ENCODE measurements around the gene ATP9B.

DNA sequence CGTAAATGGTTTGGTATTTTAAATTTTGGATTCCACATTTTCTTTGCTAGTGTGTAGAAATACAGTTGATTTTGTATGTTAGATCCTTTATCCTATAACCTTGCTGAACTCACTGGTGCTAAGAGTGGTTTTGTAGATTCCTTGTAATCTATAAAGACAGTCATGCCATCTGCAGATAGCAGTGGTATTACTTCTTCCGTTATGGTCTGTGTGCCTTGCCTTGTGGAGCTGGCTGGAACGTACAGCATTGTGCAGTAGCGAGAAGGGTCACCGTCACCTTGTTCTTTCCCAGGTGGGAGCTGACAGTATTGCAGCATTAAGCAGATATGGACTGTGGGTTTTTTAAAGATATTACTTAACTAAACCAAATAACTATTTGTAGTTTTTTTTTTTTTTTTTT, 33.7 kb downstream of the ATP9B start:
- TF ChIP-seq EZH2phosphoT487 (IDR thresholded peaks at IDR 0.05; ENCODE audit: low read length), result no peak
- TF ChIP-seq, protein P1, sequence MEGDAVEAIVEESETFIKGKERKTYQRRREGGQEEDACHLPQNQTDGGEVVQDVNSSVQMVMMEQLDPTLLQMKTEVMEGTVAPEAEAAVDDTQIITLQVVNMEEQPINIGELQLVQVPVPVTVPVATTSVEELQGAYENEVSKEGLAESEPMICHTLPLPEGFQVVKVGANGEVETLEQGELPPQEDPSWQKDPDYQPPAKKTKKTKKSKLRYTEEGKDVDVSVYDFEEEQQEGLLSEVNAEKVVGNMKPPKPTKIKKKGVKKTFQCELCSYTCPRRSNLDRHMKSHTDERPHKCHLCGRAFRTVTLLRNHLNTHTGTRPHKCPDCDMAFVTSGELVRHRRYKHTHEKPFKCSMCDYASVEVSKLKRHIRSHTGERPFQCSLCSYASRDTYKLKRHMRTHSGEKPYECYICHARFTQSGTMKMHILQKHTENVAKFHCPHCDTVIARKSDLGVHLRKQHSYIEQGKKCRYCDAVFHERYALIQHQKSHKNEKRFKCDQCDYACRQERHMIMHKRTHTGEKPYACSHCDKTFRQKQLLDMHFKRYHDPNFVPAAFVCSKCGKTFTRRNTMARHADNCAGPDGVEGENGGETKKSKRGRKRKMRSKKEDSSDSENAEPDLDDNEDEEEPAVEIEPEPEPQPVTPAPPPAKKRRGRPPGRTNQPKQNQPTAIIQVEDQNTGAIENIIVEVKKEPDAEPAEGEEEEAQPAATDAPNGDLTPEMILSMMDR (IDR thresholded peaks at IDR 0.05; ENCODE audit: low read length), result no peak
- no peak for TF ChIP-seq EZH2 (optimal IDR thresholded peaks at IDR 0.05; ENCODE audit: low read depth, low read length)

Data from MM.1S (cell line).